Measurements from ENCODE around the gene SF1.
A peak's percentile ranks its signal among the peaks of the same experiment; 100 is the strongest.

DNA sequence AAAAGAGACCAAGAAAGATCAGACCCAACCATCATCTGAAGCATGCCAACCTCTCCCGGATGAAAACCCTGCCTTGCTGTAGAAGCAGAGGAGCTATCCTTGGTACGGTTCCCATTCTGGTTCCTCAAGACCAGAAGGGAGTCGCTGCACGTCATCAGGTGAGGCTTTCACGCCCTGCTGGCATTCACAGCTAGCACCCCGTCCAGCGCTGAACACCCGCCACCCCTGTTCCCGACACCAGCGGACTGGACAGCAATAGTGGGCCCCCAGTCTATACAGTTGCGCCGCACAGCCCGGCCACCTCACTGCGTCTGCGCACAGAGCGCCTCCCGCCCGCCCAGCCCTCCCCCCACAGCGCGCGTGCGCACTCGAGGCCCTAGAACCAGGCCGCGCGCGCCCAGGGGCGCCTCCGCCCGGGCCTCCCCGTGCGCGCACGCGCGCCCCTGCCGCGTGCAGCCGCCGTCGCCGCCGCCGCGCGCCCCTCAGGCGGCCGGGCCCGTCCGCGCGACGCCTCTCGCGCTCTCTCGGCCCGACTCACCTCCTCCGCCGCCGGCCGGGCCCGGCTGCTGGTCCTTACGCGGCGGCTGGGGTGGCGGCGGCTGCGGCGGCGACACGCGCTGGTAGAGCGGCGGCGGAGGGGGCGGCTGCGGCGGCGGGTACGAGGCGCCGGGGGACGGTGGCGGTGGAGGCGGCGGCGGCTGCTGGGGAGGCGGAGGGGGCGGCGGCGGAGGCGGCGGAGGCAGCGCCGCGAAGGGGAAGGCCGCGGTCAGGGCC is 706 bp downstream of the SF1 start:
- TF ChIP-seq NRF1 (conservative IDR thresholded peaks at IDR 0.05 in 1 of 2, IDR thresholded peaks at IDR 0.05 in 1 of 2) = peak; percentile 92 to 93
- no peak for TF ChIP-seq JUND (IDR thresholded peaks at IDR 0.05; ENCODE audit: borderline replicate concordance, low read depth, low read length)
- TF ChIP-seq JUND (tag; IDR thresholded peaks at IDR 0.05; ENCODE audit: borderline replicate concordance, low read depth, low read length) = no peak

Measured in K562 (cell line).